Glomerular endothelial cell (primary cell): ENCODE results near the gene CACNB3. TPM values are rescaled to one million over a fixed set of nuclear protein-coding genes. Genes with fewer than 3 reads are reported as not detected.
"Not testable (repeated sequence)": the region's sequence is repeated elsewhere in the genome, so short reads cannot be mapped to it uniquely, and the experiment has no call there.

Source experiments
- DNase-seq: peaks from one replicate; pipeline ENCODE4 v3.0.0-alpha.2; 2011; ENCODE audit warnings: low read depth, low spot score; ENCODE audit errors: extremely low read depth
- total RNA-seq: library from RNA; depleted of rRNA; stranded (reverse); fragments of >200 nt; gene quantifications from 2 replicates; pipeline ENCODE4 v1.2.3, GENCODE V29; 2015

The CACNB3 gene
- total RNA-seq, 1 donor from 2014 or later, result 38.2 TPM

GRCh38 chr12:48816143-48816854 is 2.0 kb upstream of the CACNB3 start:
- no peak for DNase-seq

GRCh38 chr12:48818831-48819590 is 715 bp downstream of the CACNB3 start:
- no peak for DNase-seq

GRCh38 chr12:48819986-48820725 is 1.9 kb downstream of the CACNB3 start:
- no peak for DNase-seq

GRCh38 chr12:48822139-48822538 is 3.8 kb downstream of the CACNB3 start:
- no peak for DNase-seq

GRCh38 chr12:48822711-48823110 is 4.4 kb downstream of the CACNB3 start:
- DNase-seq, result no peak

- no peak for DNase-seq
Measured at GRCh38 chr12:48823281-48823680, 5.0 kb downstream of the CACNB3 start.

GRCh38 chr12:48824112-48824511 is 5.8 kb downstream of the CACNB3 start:
- DNase-seq, result no peak

- DNase-seq, result no peak
Measured at GRCh38 chr12:48824905-48825304, 6.6 kb downstream of the CACNB3 start.

- DNase-seq, result no peak
Measured at GRCh38 chr12:48826209-48826855, 8.0 kb downstream of the CACNB3 start.

GRCh38 chr12:48827026-48827425 is 8.7 kb downstream of the CACNB3 start:
- no peak for DNase-seq

GRCh38 chr12:48827513-48828096 is 9.3 kb downstream of the CACNB3 start:
- DNase-seq, result no peak

GRCh38 chr12:48828293-48828692 is 10.0 kb downstream of the CACNB3 start:
- DNase-seq, result no peak

- no peak for DNase-seq
Measured at GRCh38 chr12:48828841-48829575, 10.7 kb downstream of the CACNB3 start.

GRCh38 chr12:48831257-48831656 is 13.0 kb downstream of the CACNB3 start:
- no peak for DNase-seq

GRCh38 chr12:48832321-48833060 is 14.2 kb downstream of the CACNB3 start:
- no peak for DNase-seq

- no peak for DNase-seq
Measured at GRCh38 chr12:48838048-48838447, 19.8 kb downstream of the CACNB3 start.

GRCh38 chr12:48842021-48842420 is 23.7 kb downstream of the CACNB3 start:
- DNase-seq, result not testable (repeated sequence)

GRCh38 chr12:48851883-48852733 is 33.8 kb downstream of the CACNB3 start, which contains the start of gene DDX23:
Gene DDX23 (minus strand): TSS chr12:48852163. CDS start chr12:48845782, 6,381 bp downstream.
- peak; percentile 68 for DNase-seq
